ENCODE results near the gene TMEM178A.

Gene TMEM178A

GRCh38 chr2:39762448-39762847 is 96.7 kb downstream of the TMEM178A start:
- DNase-seq: no peak

Data from NCI-H446 (cell line).